Activated naive CD8-positive, alpha-beta T cell treated with anti-CD3 and anti-CD28 coated beads, Interleukin-2, amount 50 U/mL, for 24 hours (primary cell): ENCODE data around the gene SPRED2.

Source experiments
- ATAC-seq: fragments of 150-1000 bp; cut with Tn5 transposase; one replicate; pipeline ENCODE4 v1.10.0; 2021
- DNase-seq: peaks from one replicate; pipeline ENCODE4 v3.0.0; 2021
- H3K27ac Mint-ChIP-seq: one replicate; pipeline ENCODE4 v1.8.0; 2021; ENCODE audit warnings: mild to moderate bottlenecking, mixed read lengths
- H3K27me3 Mint-ChIP-seq: one replicate; pipeline ENCODE4 v1.8.0; 2021; ENCODE audit warnings: mixed read lengths
- H3K36me3 Mint-ChIP-seq: one replicate; pipeline ENCODE4 v1.8.0; 2021; ENCODE audit warnings: low read depth, mixed read lengths
- H3K4me1 Mint-ChIP-seq: one replicate; pipeline ENCODE4 v1.8.0; 2021; ENCODE audit warnings: mixed read lengths
- H3K4me3 Mint-ChIP-seq: one replicate; pipeline ENCODE4 v1.8.0; 2021; ENCODE audit warnings: mild to moderate bottlenecking, moderate library complexity, mixed read lengths
- H3K9me3 Mint-ChIP-seq: one replicate; pipeline ENCODE4 v1.8.0; 2021; ENCODE audit warnings: mixed read lengths

The SPRED2 gene

GRCh38 chr2:65393046-65393445 is 39.4 kb downstream of the SPRED2 start:
- Mint-ChIP-seq H3K4me3 (no peak overlapping the region), H3K36me3 (no peaks in the 10 kb centered on the region), H3K27ac (no peak overlapping the region), H3K27me3 (peaks cover 32% of the 10 kb centered on the region), H3K4me1 (peaks cover 55% of the 10 kb centered on the region), H3K9me3 (no peaks in the 10 kb centered on the region)
- ATAC-seq (no peak), DNase-seq (no peak)

GRCh38 chr2:65392609-65393008 is 39.8 kb downstream of the SPRED2 start:
- Mint-ChIP-seq H3K27ac (no peak overlapping the region), H3K36me3 (no peaks in the 10 kb centered on the region), H3K4me3 (no peak overlapping the region), H3K27me3 (peaks cover 31% of the 10 kb centered on the region), H3K4me1 (peaks cover 52% of the 10 kb centered on the region), H3K9me3 (no peaks in the 10 kb centered on the region)
- DNase-seq: no peak
- no peak for ATAC-seq

GRCh38 chr2:65390134-65390533 is 42.3 kb downstream of the SPRED2 start:
- DNase-seq (peak; percentile 45), ATAC-seq (peak; percentile 76)
- H3K9me3 Mint-ChIP-seq: no peaks in the 10 kb centered on the region
- no peaks in the 10 kb centered on the region for H3K36me3 Mint-ChIP-seq
- H3K4me3 Mint-ChIP-seq: no peak overlapping the region
- peaks cover 27% of the 10 kb centered on the region for H3K27me3 Mint-ChIP-seq
- peaks cover 37% of the 10 kb centered on the region for H3K4me1 Mint-ChIP-seq
- peak overlapping the region; percentile 67 for H3K27ac Mint-ChIP-seq

- H3K4me1 Mint-ChIP-seq: peaks cover 39% of the 10 kb centered on the region
- no peaks in the 10 kb centered on the region for H3K9me3 Mint-ChIP-seq
- no peak overlapping the region for H3K4me3 Mint-ChIP-seq
- DNase-seq (no peak), ATAC-seq (no peak)
- H3K36me3 Mint-ChIP-seq: no peaks in the 10 kb centered on the region
- H3K27me3 Mint-ChIP-seq: peaks cover 28% of the 10 kb centered on the region
- H3K27ac Mint-ChIP-seq: no peak overlapping the region
These were observed 42.9 kb downstream of the SPRED2 start for GRCh38 chr2:65389476-65389875.

- no peak for DNase-seq
- H3K27me3 Mint-ChIP-seq: peaks cover 29% of the 10 kb centered on the region
- no peaks in the 10 kb centered on the region for H3K36me3 Mint-ChIP-seq
- no peaks in the 10 kb centered on the region for H3K9me3 Mint-ChIP-seq
- H3K4me3 Mint-ChIP-seq: no peak overlapping the region
- no peak for ATAC-seq
- peaks cover 38% of the 10 kb centered on the region for H3K4me1 Mint-ChIP-seq
- no peak overlapping the region for H3K27ac Mint-ChIP-seq
These were observed 43.6 kb downstream of the SPRED2 start for GRCh38 chr2:65388596-65389390.

GRCh38 chr2:65388051-65388531 is 44.3 kb downstream of the SPRED2 start:
- Mint-ChIP-seq H3K4me3 (no peak overlapping the region), H3K36me3 (no peaks in the 10 kb centered on the region), H3K27me3 (peaks cover 25% of the 10 kb centered on the region), H3K9me3 (no peaks in the 10 kb centered on the region), H3K27ac (no peak overlapping the region), H3K4me1 (peaks cover 43% of the 10 kb centered on the region)
- DNase-seq (no peak), ATAC-seq (peak; percentile 23)

- peaks cover 22% of the 10 kb centered on the region for H3K27me3 Mint-ChIP-seq
- H3K36me3 Mint-ChIP-seq: no peaks in the 10 kb centered on the region
- ATAC-seq (no peak), DNase-seq (no peak)
- no peaks in the 10 kb centered on the region for H3K9me3 Mint-ChIP-seq
- peaks cover 54% of the 10 kb centered on the region for H3K4me1 Mint-ChIP-seq
- H3K27ac Mint-ChIP-seq: no peak overlapping the region
- H3K4me3 Mint-ChIP-seq: no peak overlapping the region
These were observed 45.4 kb downstream of the SPRED2 start for GRCh38 chr2:65386989-65387388.

- Mint-ChIP-seq H3K4me3 (no peak overlapping the region), H3K36me3 (no peaks in the 10 kb centered on the region), H3K4me1 (peaks cover 60% of the 10 kb centered on the region), H3K27me3 (peaks cover 22% of the 10 kb centered on the region), H3K9me3 (no peaks in the 10 kb centered on the region), H3K27ac (no peak overlapping the region)
- no peak for DNase-seq
- ATAC-seq: no peak
These were observed 46.1 kb downstream of the SPRED2 start for GRCh38 chr2:65386344-65386743.

GRCh38 chr2:65383541-65384488 is 48.6 kb downstream of the SPRED2 start:
- Mint-ChIP-seq H3K27ac (no peak overlapping the region), H3K36me3 (no peaks in the 10 kb centered on the region), H3K9me3 (no peaks in the 10 kb centered on the region), H3K4me3 (no peak overlapping the region), H3K27me3 (peaks cover 25% of the 10 kb centered on the region), H3K4me1 (peaks cover 58% of the 10 kb centered on the region)
- no peak for DNase-seq
- no peak for ATAC-seq

GRCh38 chr2:65382776-65383357 is 49.5 kb downstream of the SPRED2 start:
- Mint-ChIP-seq H3K4me3 (peak overlapping the region; percentile 56), H3K27me3 (peaks cover 29% of the 10 kb centered on the region), H3K4me1 (peaks cover 60% of the 10 kb centered on the region), H3K9me3 (no peaks in the 10 kb centered on the region), H3K36me3 (no peaks in the 10 kb centered on the region), H3K27ac (peak overlapping the region; percentile 83)
- DNase-seq: peak; percentile 94
- peak; percentile 89 for ATAC-seq

- Mint-ChIP-seq H3K27ac (no peak overlapping the region), H3K27me3 (peaks cover 29% of the 10 kb centered on the region), H3K4me3 (peak overlapping the region; percentile 20), H3K4me1 (peaks cover 65% of the 10 kb centered on the region), H3K36me3 (no peaks in the 10 kb centered on the region), H3K9me3 (no peaks in the 10 kb centered on the region)
- no peak for DNase-seq
- no peak for ATAC-seq
These were observed 50.1 kb downstream of the SPRED2 start for GRCh38 chr2:65382323-65382722.

- Mint-ChIP-seq H3K9me3 (no peaks in the 10 kb centered on the region), H3K36me3 (no peaks in the 10 kb centered on the region)
These were observed 50.8 kb downstream of the SPRED2 start for GRCh38 chr2:65381607-65382051.

GRCh38 chr2:65380255-65380654 is 52.1 kb downstream of the SPRED2 start:
- peaks cover 63% of the 10 kb centered on the region for H3K4me1 Mint-ChIP-seq
- no peaks in the 10 kb centered on the region for H3K9me3 Mint-ChIP-seq
- peaks cover 29% of the 10 kb centered on the region for H3K27me3 Mint-ChIP-seq
- DNase-seq (no peak), ATAC-seq (no peak)
- no peaks in the 10 kb centered on the region for H3K36me3 Mint-ChIP-seq
- H3K4me3 Mint-ChIP-seq: no peak overlapping the region
- H3K27ac Mint-ChIP-seq: no peak overlapping the region

More at GRCh38 chr2:65381607-65382051, 50.8 kb downstream of the SPRED2 start:
- H3K27ac Mint-ChIP-seq: peak overlapping the region; percentile 33
- no peak for DNase-seq
- peaks cover 29% of the 10 kb centered on the region for H3K27me3 Mint-ChIP-seq
- ATAC-seq: no peak
- peaks cover 70% of the 10 kb centered on the region for H3K4me1 Mint-ChIP-seq
- peak overlapping the region; percentile 20 for H3K4me3 Mint-ChIP-seq

- DNase-seq: no peak
- ATAC-seq: no peak
- H3K4me3 Mint-ChIP-seq: no peak overlapping the region
- no peaks in the 10 kb centered on the region for H3K36me3 Mint-ChIP-seq
- no peak overlapping the region for H3K27ac Mint-ChIP-seq
- no peaks in the 10 kb centered on the region for H3K9me3 Mint-ChIP-seq
- H3K27me3 Mint-ChIP-seq: peaks cover 27% of the 10 kb centered on the region
- H3K4me1 Mint-ChIP-seq: peaks cover 62% of the 10 kb centered on the region
These were observed 52.7 kb downstream of the SPRED2 start for GRCh38 chr2:65379721-65380171.
